Mesenteric fat pad (tissue), 1 donor: ENCODE measurements around the gene TMEM229A. TPM values are rescaled to one million over a fixed set of nuclear protein-coding genes. Genes with fewer than 3 reads are reported as not detected.

Experiments used
- total RNA-seq: library from RNA; stranded (reverse); fragmentation: NEBNext Ultra II Directional; extraction: Animal tissue kit (Norgen Biotek cat#: 25700); gene quantifications from one replicate; pipeline ENCODE4 v1.2.1, GENCODE V29; 2021
- donor health status: DM: yes; HTN: yes; CAD: no.

TMEM229A gene
- total RNA-seq, 1 donor from 2014 or later: not detected

Other genes with a start within 250 kb of the TMEM229A start
- not detected for gene HYAL4, start 187.9 kb downstream of the TMEM229A start, total RNA-seq
- gene SPAM1, start 107.8 kb downstream of the TMEM229A start, total RNA-seq: not detected